ENCODE results near the gene NT5DC3.

GRCh38 chr12:103783744-103784664 lies 57.0 kb downstream of the NT5DC3 start:
- peak in 2 of 12 donors; percentile 11 to 27 for TF ChIP-seq CTCF (IDR thresholded peaks at IDR 0.05)
- TF ChIP-seq POLR2A (IDR thresholded peaks at IDR 0.05), result no peak
